Parathyroid adenoma (tissue), 2 donors: ENCODE data around the gene HOXD8.

Source experiments
- H2AFZ ChIP-seq: fragments of 300-600 bp; sonication (generic); one replicate; pipeline ENCODE4 v1.7.0; 2017; ENCODE audit warnings: antibody characterized with exemption, mild to moderate bottlenecking
- H3K27ac ChIP-seq: fragments of 300-600 bp; sonication (generic); one replicate; pipeline ENCODE4 v1.7.0; 2017
- H3K27me3 ChIP-seq: fragments of 300-600 bp; sonication (generic); one replicate; pipeline ENCODE4 v1.7.0; 2017; ENCODE audit warnings: low read length; ENCODE audit not compliant: control insufficient read depth, insufficient read depth
- H3K36me3 ChIP-seq: fragments of 300-600 bp; sonication (generic); one replicate; pipeline ENCODE4 v1.7.0; 2017; ENCODE audit warnings: low read length; ENCODE audit not compliant: control insufficient read depth, insufficient read depth
- H3K4me1 ChIP-seq: fragments of 300-600 bp; sonication (generic); one replicate; pipeline ENCODE4 v1.7.0; 2017; ENCODE audit warnings: control low read depth
- H3K4me2 ChIP-seq: fragments of 300-600 bp; sonication (generic); one replicate; pipeline ENCODE4 v1.7.0; 2017; ENCODE audit warnings: low read length
- H3K4me3 ChIP-seq: fragments of 300-600 bp; sonication (generic); one replicate; pipeline ENCODE4 v1.7.0; 2017; ENCODE audit warnings: low read depth, low read length
- H3K79me2 ChIP-seq: fragments of 300-600 bp; sonication (generic); one replicate; pipeline ENCODE4 v1.7.0; 2017; ENCODE audit warnings: control low read depth
- H3K9ac ChIP-seq: fragments of 300-600 bp; sonication (generic); one replicate; pipeline ENCODE4 v1.7.0; 2017; ENCODE audit warnings: mild to moderate bottlenecking
- H3K9me3 ChIP-seq: fragments of 300-600 bp; sonication (generic); one replicate; pipeline ENCODE4 v1.7.0; 2017; ENCODE audit warnings: low read length; ENCODE audit not compliant: control insufficient read depth
- TF ChIP-seq, protein P1 (sequence below): fragments of 300-600 bp; sonication (generic); IDR thresholded peaks from one replicate; pipeline ENCODE4 v1.7.0; 2017; ENCODE audit warnings: antibody characterized with exemption, mild to moderate bottlenecking
- donor health status: primary hyperparathyroidism.

Gene HOXD8

GRCh38 chr2:176110415-176111308 is 18.8 kb upstream of the HOXD8 start:
- no peak overlapping the region for H2AFZ ChIP-seq
- peaks cover 35% of the 10 kb centered on the region for H3K27me3 ChIP-seq
- H3K4me2 ChIP-seq, result no peak overlapping the region
- H3K79me2 ChIP-seq, result no peaks in the 10 kb centered on the region
- H3K9ac ChIP-seq, result no peak overlapping the region
- H3K36me3 ChIP-seq, result no peaks in the 10 kb centered on the region
- no peak overlapping the region for H3K27ac ChIP-seq
- H3K4me3 ChIP-seq, result no peak overlapping the region
- TF ChIP-seq, protein P1, sequence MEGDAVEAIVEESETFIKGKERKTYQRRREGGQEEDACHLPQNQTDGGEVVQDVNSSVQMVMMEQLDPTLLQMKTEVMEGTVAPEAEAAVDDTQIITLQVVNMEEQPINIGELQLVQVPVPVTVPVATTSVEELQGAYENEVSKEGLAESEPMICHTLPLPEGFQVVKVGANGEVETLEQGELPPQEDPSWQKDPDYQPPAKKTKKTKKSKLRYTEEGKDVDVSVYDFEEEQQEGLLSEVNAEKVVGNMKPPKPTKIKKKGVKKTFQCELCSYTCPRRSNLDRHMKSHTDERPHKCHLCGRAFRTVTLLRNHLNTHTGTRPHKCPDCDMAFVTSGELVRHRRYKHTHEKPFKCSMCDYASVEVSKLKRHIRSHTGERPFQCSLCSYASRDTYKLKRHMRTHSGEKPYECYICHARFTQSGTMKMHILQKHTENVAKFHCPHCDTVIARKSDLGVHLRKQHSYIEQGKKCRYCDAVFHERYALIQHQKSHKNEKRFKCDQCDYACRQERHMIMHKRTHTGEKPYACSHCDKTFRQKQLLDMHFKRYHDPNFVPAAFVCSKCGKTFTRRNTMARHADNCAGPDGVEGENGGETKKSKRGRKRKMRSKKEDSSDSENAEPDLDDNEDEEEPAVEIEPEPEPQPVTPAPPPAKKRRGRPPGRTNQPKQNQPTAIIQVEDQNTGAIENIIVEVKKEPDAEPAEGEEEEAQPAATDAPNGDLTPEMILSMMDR, result no peak
- no peaks in the 10 kb centered on the region for H3K4me1 ChIP-seq
- no peaks in the 10 kb centered on the region for H3K9me3 ChIP-seq

- H3K9me3 ChIP-seq, result no peaks in the 10 kb centered on the region
- H3K36me3 ChIP-seq, result no peaks in the 10 kb centered on the region
- H3K27ac ChIP-seq, result no peak overlapping the region
- H3K27me3 ChIP-seq, result peaks cover 34% of the 10 kb centered on the region
- H3K4me1 ChIP-seq, result no peaks in the 10 kb centered on the region
- no peak overlapping the region for H3K4me2 ChIP-seq
- H2AFZ ChIP-seq, result no peak overlapping the region
- no peaks in the 10 kb centered on the region for H3K79me2 ChIP-seq
- TF ChIP-seq, protein P1, result no peak
- H3K4me3 ChIP-seq, result no peak overlapping the region
- H3K9ac ChIP-seq, result no peak overlapping the region
Observed at GRCh38 chr2:176111309-176111663, 18.2 kb upstream of the HOXD8 start.

GRCh38 chr2:176111846-176112374 is 17.6 kb upstream of the HOXD8 start:
- Histone ChIP-seq H3K4me3 (no peak overlapping the region), H2AFZ (no peak overlapping the region), H3K9ac (no peak overlapping the region), H3K4me2 (no peak overlapping the region), H3K4me1 (no peaks in the 10 kb centered on the region), H3K79me2 (no peaks in the 10 kb centered on the region), H3K27me3 (peaks cover 40% of the 10 kb centered on the region), H3K9me3 (no peaks in the 10 kb centered on the region), H3K27ac (no peak overlapping the region), H3K36me3 (no peaks in the 10 kb centered on the region)
- TF ChIP-seq, protein P1, result no peak

DNA sequence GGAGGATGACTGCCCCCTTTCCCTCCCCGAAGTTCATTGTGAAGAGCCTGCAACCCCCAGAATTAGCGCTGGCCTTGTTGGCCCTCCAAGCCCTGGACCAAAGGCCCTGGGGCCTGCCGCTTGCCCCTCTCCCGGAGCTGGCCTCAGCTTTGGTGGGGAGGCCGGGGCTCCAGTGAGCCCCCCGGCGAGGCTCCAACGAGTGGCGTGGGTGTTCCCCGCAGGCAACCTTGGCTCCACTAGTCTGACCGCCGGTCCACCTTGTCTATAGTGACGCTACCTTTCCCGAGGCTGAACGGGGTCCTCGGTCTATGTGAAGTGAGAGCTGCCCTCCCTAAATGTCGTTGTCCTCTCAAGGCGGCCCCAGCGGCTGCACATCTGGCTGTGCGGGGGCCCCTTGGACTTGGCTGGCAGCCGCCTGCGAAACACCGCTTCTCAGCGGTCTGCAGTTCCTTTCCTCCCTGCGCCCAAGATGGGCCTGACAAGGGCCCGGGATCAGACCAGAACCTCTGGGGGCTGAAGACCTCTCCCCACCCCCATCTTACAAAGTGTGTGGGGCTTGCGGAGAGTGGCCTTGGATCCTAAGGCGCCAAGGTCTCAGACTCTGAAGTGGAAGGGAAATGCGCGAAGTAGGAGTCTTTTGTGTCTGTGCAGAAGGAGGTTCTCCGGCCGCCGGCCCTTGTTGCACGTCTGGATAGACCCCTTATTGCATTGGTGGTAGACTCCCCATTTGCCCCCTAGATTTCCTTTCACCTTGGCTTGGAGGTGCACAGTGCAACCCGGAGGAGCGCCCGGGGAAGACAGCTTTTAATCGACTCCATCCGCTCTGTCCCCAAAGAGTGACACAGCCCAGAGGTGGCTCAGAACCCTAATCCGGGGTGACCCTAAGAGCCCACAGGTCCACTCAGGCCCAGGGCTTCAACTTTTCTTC is 16.9 kb upstream of the HOXD8 start:
- Histone ChIP-seq H3K9me3 (no peaks in the 10 kb centered on the region), H3K4me3 (no peak overlapping the region), H3K27me3 (peaks cover 40% of the 10 kb centered on the region), H2AFZ (no peak overlapping the region), H3K27ac (no peak overlapping the region), H3K79me2 (no peaks in the 10 kb centered on the region), H3K36me3 (no peaks in the 10 kb centered on the region), H3K4me2 (no peak overlapping the region), H3K4me1 (no peaks in the 10 kb centered on the region), H3K9ac (no peak overlapping the region)
- TF ChIP-seq, protein P1, result no peak
